A673 (cell line): ENCODE data around the gene SERINC2.

Experiments
- EZH2 ChIP-seq: fragments of 200-600 bp; sonication (generic); IDR thresholded peaks from 2 replicates; pipeline ENCODE4 v1.6.1; 2017; ENCODE audit warnings: borderline replicate concordance, low read depth, mild to moderate bottlenecking, mixed read lengths, antibody characterized with exemption, low read length; ENCODE audit not compliant: poor library complexity, severe bottlenecking
- TF ChIP-seq, protein P1 (sequence below): fragments of 300-800, 200-600 bp; sonication (generic); conservative IDR thresholded peaks from 2 replicates; pipeline ENCODE4 v1.5.1; 2017; ENCODE audit warnings: low read depth, mild to moderate bottlenecking, antibody characterized with exemption, low read length, moderate library complexity, mixed read lengths

GRCh38 chr1:31435471-31436409 is 22.7 kb downstream of the SERINC2 start:
- TF ChIP-seq, protein P1, sequence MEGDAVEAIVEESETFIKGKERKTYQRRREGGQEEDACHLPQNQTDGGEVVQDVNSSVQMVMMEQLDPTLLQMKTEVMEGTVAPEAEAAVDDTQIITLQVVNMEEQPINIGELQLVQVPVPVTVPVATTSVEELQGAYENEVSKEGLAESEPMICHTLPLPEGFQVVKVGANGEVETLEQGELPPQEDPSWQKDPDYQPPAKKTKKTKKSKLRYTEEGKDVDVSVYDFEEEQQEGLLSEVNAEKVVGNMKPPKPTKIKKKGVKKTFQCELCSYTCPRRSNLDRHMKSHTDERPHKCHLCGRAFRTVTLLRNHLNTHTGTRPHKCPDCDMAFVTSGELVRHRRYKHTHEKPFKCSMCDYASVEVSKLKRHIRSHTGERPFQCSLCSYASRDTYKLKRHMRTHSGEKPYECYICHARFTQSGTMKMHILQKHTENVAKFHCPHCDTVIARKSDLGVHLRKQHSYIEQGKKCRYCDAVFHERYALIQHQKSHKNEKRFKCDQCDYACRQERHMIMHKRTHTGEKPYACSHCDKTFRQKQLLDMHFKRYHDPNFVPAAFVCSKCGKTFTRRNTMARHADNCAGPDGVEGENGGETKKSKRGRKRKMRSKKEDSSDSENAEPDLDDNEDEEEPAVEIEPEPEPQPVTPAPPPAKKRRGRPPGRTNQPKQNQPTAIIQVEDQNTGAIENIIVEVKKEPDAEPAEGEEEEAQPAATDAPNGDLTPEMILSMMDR = no peak
- TF ChIP-seq EZH2 = no peak
